Activated CD8-positive, alpha-beta memory T cell treated with anti-CD3 and anti-CD28 coated beads, Interleukin-2, amount 50 U/mL, for 1 hour (primary cell): ENCODE measurements around the gene FREM1.

Experiments
- DNase-seq: peaks from one replicate; pipeline ENCODE4 v3.0.0-alpha.2; 2020; ENCODE audit errors: extremely low read depth

Gene FREM1

GRCh38 chr9:14868772-14869583 is 41.2 kb downstream of the FREM1 start:
- no peak for DNase-seq

GRCh38 chr9:14868418-14868771 is 41.8 kb downstream of the FREM1 start:
- DNase-seq, result no peak

GRCh38 chr9:14866200-14866749 is 44.0 kb downstream of the FREM1 start:
- no peak for DNase-seq

GRCh38 chr9:14864309-14864708 is 45.9 kb downstream of the FREM1 start:
- DNase-seq, result no peak

- no peak for DNase-seq
Measured at GRCh38 chr9:14863402-14863801, 46.8 kb downstream of the FREM1 start.

GRCh38 chr9:14857449-14858305 is 52.6 kb downstream of the FREM1 start:
- DNase-seq, result no peak

GRCh38 chr9:14849851-14850250 is 60.4 kb downstream of the FREM1 start:
- no peak for DNase-seq

- DNase-seq, result no peak
Measured at GRCh38 chr9:14849296-14849695, 60.9 kb downstream of the FREM1 start.

- no peak for DNase-seq
Measured at GRCh38 chr9:14846871-14847311, 63.3 kb downstream of the FREM1 start.

GRCh38 chr9:14843163-14843562 is 67.1 kb downstream of the FREM1 start:
- DNase-seq, result no peak

GRCh38 chr9:14842269-14842668 is 68.0 kb downstream of the FREM1 start:
- DNase-seq, result no peak

- no peak for DNase-seq
Measured at GRCh38 chr9:14838701-14839100, 71.5 kb downstream of the FREM1 start.

GRCh38 chr9:14836885-14837284 is 73.3 kb downstream of the FREM1 start:
- no peak for DNase-seq

GRCh38 chr9:14831661-14832060 is 78.6 kb downstream of the FREM1 start:
- no peak for DNase-seq

- DNase-seq, result no peak
Measured at GRCh38 chr9:14831074-14831473, 79.2 kb downstream of the FREM1 start.

- no peak for DNase-seq
Measured at GRCh38 chr9:14830057-14830456, 80.2 kb downstream of the FREM1 start.

- no peak for DNase-seq
Measured at GRCh38 chr9:14829204-14829603, 81.0 kb downstream of the FREM1 start.

- DNase-seq, result no peak
Measured at GRCh38 chr9:14827805-14828204, 82.4 kb downstream of the FREM1 start.

- no peak for DNase-seq
Measured at GRCh38 chr9:14824481-14824880, 85.7 kb downstream of the FREM1 start.

GRCh38 chr9:14823800-14824199 is 86.4 kb downstream of the FREM1 start:
- DNase-seq, result no peak

GRCh38 chr9:14822666-14823065 is 87.6 kb downstream of the FREM1 start:
- DNase-seq, result no peak

- no peak for DNase-seq
Measured at GRCh38 chr9:14819183-14819582, 91.0 kb downstream of the FREM1 start.

GRCh38 chr9:14814249-14814628 is 96.0 kb downstream of the FREM1 start:
- no peak for DNase-seq
